HAP-1 (cell line): ENCODE results near the gene MYH14.

ENCODE experiments used
- DNase-seq, 2 experiments: peaks; one replicate each; pipeline ENCODE4 v3.0.0-alpha.2; 2016 to 2020; ENCODE audit warnings: low spot score in 2 of 2
- H3K27me3 ChIP-seq: fragments of 250-450 bp; sonication (Bioruptor Pico); 2 replicates; pipeline ENCODE4 v1.5.1; 2020; ENCODE audit warnings: low read depth, mild to moderate bottlenecking, moderate library complexity
- H3K36me3 ChIP-seq: fragments of 250-450 bp; sonication (Bioruptor Pico); replicated peaks from 2 replicates; pipeline ENCODE4 v1.5.1; 2020; ENCODE audit warnings: mild to moderate bottlenecking
- H3K4me1 ChIP-seq: fragments of 250-450 bp; sonication (Bioruptor Pico); 2 replicates; pipeline ENCODE4 v1.5.1; 2020; ENCODE audit warnings: mild to moderate bottlenecking
- H3K4me3 ChIP-seq: fragments of 250-450 bp; sonication (Bioruptor Pico); 2 replicates; pipeline ENCODE4 v1.5.1; 2020; ENCODE audit warnings: mild to moderate bottlenecking, moderate library complexity
- H3K9me3 ChIP-seq: fragments of 250-450 bp; sonication (Bioruptor Pico); 2 replicates; pipeline ENCODE4 v1.5.1; 2020; ENCODE audit warnings: mild to moderate bottlenecking, moderate library complexity
- in situ Hi-C: fragments of 300-500 bp; cut with MboI; formaldehyde crosslinking; loops from 3 replicates; pipeline ENCODE4 v1.14.3; 2020; ENCODE audit warnings: low sequenced_read_pairs, inconsistent platforms, mixed read lengths

Gene MYH14

DNA sequence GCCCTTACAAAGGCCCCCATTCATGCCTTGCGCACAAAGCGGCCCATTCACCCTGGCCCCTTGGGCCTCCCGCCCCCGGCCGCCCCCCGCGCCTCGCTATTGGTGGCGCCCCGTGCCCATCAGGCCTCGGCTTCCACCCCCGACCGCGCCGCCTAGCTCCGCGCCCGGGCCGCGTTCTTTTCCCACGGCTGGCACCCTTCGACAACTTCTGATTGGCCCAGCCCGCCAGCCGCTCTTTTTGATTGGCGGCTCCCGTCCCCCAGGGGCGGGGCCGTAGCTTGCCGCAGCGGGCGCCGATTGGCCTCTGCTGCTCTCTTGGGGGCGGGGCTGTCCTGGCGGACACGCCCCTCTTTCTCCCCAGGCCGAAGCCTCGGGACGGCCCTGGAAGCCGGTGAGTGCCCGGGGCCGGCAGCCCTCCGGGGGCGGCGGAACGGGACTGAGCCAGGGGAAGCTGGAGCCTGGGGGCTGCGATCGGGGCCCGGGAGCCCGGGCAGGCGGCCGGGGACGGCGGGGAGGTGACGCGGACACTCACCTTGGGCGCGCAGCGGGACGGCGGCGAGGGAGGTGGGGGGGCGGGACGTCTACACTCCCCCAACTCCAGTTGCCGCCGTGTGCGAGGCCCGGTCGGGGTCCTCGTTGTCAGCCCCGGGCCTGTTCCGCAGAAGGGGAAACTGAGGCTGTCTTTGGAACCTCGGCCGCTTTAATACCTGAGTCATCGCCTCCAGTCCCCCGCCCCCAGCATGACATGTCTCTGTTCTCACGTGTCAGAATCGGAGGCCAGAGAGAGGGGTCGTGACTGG lies at the start of gene MYH14:
Gene MYH14 (plus strand): TSS at position 342 of the 800 bp plus-strand sequence. CDS start 6,744 bp downstream, outside the sequence.
- no peaks in the 10 kb centered on the region for H3K9me3 ChIP-seq
- no peak within 1 kb of the TSS for H3K4me3 ChIP-seq
- H3K4me1 ChIP-seq, result no peaks in the 10 kb centered on the region
- H3K27me3 ChIP-seq, result no peaks in the 10 kb centered on the region
- peak in 1 of 2 experiments; percentile 42 for DNase-seq
- H3K36me3 ChIP-seq, result no peaks in the 10 kb centered on the region
- in situ Hi-C loops, result no loop called here

GRCh38 chr19:50154529-50154928 lies 48.9 kb upstream of the MYH14 start:
- in situ Hi-C loops, result no loop called here

GRCh38 chr19:50155520-50156109 lies 47.8 kb upstream of the MYH14 start:
- no peaks in the 10 kb centered on the region for H3K9me3 ChIP-seq
- H3K4me1 ChIP-seq, result no peaks in the 10 kb centered on the region
- H3K27me3 ChIP-seq, result no peaks in the 10 kb centered on the region
- H3K36me3 ChIP-seq, result no peaks in the 10 kb centered on the region
- peak in 1 of 2 experiments; percentile 10 for DNase-seq
- H3K4me3 ChIP-seq, result no peak overlapping the region
- in situ Hi-C loops, result no loop called here

More at GRCh38 chr19:50154529-50154928, 48.9 kb upstream of the MYH14 start:
- no peak overlapping the region for H3K4me3 ChIP-seq
- DNase-seq, result no peak
- H3K9me3 ChIP-seq, result no peaks in the 10 kb centered on the region
- H3K4me1 ChIP-seq, result no peaks in the 10 kb centered on the region
- H3K36me3 ChIP-seq, result no peaks in the 10 kb centered on the region
- no peaks in the 10 kb centered on the region for H3K27me3 ChIP-seq

DNA sequence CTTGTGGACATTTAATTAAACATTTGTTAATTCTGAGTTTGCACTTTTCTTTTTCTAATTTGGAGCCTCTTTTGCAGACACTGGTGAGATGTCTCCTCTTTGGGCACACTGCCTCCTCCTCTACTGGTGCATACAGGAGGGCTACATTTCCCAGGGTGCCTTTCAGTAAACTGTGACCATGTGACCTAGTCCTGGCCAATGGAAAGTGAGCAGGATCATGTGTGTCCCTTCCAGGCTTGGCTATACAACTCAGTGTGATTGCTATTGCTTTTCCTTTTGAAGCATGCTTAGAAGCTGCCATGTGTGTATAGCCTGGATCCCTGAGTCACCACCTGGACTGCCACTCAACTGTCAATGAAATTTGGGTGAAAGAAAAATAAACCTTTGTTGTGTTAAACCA lies 44.8 kb upstream of the MYH14 start:
- no peaks in the 10 kb centered on the region for H3K4me1 ChIP-seq
- no peaks in the 10 kb centered on the region for H3K36me3 ChIP-seq
- no peak for DNase-seq
- in situ Hi-C loops, result no loop called here
- no peaks in the 10 kb centered on the region for H3K9me3 ChIP-seq
- no peak overlapping the region for H3K4me3 ChIP-seq
- H3K27me3 ChIP-seq, result no peaks in the 10 kb centered on the region

DNA sequence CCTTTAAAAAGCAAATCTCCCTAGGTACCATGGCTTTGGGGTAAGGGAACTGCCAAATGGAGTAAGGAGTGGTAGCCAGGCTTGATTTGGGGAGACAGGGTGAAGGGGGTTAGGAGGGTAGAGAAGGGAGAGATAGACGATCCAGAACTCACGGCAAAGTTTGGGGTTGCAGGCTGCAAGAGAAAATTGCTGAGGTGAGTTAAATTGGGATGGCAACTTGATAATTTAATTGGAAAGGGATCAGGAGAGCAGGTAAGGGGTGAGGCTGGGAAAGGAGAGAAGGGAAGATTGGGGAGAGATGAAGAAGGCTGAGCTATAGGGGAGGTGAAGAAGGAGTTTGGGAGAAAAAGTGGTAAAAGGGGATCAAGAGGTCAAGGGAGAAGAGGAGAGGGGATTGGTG lies 44.3 kb upstream of the MYH14 start:
- H3K27me3 ChIP-seq, result no peaks in the 10 kb centered on the region
- no peaks in the 10 kb centered on the region for H3K36me3 ChIP-seq
- H3K4me3 ChIP-seq, result no peak overlapping the region
- in situ Hi-C loops, result no loop called here
- H3K4me1 ChIP-seq, result no peaks in the 10 kb centered on the region
- no peaks in the 10 kb centered on the region for H3K9me3 ChIP-seq
- DNase-seq, result no peak

DNA sequence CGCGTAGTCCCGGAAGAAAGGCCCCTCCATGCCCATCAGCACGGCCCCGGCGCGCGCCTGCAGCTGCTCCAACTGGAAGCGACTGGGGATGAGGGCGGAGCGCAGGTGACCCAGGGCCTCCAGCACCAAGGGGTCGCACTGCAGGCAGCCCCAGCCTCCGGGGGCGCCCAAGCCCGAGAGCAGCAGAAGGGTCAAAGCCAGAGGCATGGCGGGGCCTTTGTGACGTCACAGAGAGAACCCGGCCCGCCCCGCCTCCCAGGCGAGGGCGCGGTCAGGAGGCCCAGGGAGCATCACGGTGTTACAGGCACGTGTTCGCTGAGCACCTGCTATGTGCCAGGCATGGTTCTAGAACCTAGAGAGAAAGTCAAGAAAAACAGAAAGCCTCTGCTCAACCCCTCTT lies 40.4 kb upstream of the MYH14 start, which contains the start of gene IZUMO2:
Gene IZUMO2 (minus strand): TSS at position 294 of the 400 bp plus-strand sequence. CDS start 87 bp downstream, at position 207.
- in situ Hi-C loops, result no loop called here
- no peaks in the 10 kb centered on the region for H3K36me3 ChIP-seq
- H3K4me1 ChIP-seq, result no peaks in the 10 kb centered on the region
- DNase-seq, result no peak
- no peaks in the 10 kb centered on the region for H3K9me3 ChIP-seq
- H3K27me3 ChIP-seq, result no peaks in the 10 kb centered on the region
- H3K4me3 ChIP-seq, result no peak within 1 kb of the TSS

DNA sequence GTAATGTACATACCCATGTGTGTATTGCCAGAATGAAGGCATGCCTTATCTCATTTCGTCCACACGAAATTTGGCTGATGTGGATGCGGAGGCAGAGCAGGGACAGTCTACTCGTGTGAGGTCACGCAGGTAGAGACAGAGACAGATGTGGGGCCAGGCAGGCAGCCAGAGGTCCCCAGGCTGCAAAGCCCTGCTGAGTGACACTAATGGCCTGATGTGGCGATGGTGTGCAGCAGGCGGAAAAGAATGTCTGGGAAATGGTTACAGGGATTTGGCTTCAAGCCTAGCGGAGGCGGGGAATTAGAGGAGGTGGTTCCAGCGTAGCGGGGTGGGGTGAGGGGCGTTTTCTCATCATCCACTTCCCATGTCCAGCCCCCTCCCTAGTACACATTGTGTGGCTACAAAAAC lies 36.1 kb upstream of the MYH14 start:
- no peaks in the 10 kb centered on the region for H3K36me3 ChIP-seq
- H3K4me1 ChIP-seq, result no peaks in the 10 kb centered on the region
- in situ Hi-C loops, result no loop called here
- no peak for DNase-seq
- no peak overlapping the region for H3K4me3 ChIP-seq
- no peaks in the 10 kb centered on the region for H3K9me3 ChIP-seq
- no peaks in the 10 kb centered on the region for H3K27me3 ChIP-seq

DNA sequence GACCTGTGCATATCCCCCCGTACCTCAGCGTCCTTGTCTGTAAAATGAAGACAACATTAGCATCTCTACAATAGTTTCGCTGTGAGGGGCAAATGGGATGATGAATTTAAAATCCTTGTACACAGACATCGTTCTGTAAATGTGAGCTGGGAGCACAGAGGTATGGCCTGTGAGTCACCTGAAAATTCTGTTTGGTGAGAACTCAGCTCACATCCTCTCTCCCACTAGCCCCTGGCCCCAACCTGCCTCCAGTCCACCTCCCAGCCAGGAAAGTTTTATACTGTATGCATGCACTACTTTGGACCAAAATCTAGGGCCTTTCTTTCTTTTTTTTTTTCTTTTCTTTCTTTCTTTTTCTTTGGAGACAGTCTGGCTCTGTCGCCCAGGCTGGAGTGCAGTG lies 31.7 kb upstream of the MYH14 start:
- H3K27me3 ChIP-seq, result no peaks in the 10 kb centered on the region

GRCh38 chr19:50172726-50173125 lies 30.7 kb upstream of the MYH14 start:
- in situ Hi-C loops, result no loop called here
- Histone ChIP-seq H3K4me3 (no peak overlapping the region), H3K36me3 (no peaks in the 10 kb centered on the region), H3K27me3 (no peaks in the 10 kb centered on the region), H3K9me3 (no peaks in the 10 kb centered on the region), H3K4me1 (no peaks in the 10 kb centered on the region)
- DNase-seq, result no peak

More for the DNA sequence above, 31.7 kb upstream of the MYH14 start:
- in situ Hi-C loops, result no loop called here
- Histone ChIP-seq H3K4me3 (no peak overlapping the region), H3K36me3 (no peaks in the 10 kb centered on the region), H3K9me3 (no peaks in the 10 kb centered on the region), H3K4me1 (no peaks in the 10 kb centered on the region)
- DNase-seq, result no peak

DNA sequence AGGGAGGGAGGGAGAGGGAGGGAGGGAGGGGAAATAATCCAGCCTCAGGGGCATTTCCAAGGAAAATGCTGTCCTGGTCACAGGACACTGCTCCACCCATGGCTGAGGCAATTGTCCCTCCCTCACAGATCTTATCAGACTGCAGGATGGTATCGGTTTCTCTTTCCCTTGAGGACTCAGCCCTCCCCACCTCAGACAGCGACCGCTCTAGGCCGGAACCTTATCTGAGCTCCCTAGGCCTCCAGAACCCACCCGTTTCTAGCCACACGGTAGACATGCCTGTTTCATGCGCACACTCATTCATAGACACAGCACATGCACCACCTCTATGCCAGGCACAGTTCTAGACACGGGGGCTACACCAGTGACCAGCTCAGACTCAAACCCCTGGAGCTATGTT lies 30.3 kb upstream of the MYH14 start:
- in situ Hi-C loops, result no loop called here
- DNase-seq, result no peak
- no peak overlapping the region for H3K4me3 ChIP-seq

DNA sequence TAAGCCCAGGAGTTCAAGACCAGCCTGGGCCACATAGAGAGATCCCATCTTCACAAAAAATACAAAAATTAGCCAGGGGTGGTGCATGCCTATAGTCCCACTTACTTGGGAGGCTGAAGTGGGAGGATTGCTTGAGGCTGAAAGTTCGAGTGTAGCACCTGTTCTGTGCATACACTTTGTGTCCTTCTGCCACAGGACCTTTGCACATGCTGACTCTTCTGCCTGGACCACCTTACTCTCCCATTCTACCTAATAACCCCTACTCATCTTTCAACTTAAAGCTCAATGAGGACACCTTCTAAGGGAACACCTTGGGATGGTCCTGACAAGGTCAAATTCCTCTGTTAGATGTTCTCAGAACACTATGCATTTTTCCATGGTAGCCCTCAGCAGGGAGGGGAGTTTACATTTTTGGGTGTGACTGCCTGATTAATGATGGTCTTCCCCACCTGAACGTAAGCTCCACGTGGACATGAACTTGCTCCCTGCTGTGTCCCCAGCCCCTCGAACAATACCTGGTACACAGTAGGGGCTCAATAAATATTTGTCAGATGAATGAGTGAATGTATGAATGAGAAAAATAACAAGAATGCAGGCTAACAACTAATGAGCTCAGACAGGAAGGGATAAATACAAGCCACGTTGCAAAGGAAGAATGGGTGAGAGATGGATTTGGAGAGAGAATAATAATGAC lies 29.2 kb upstream of the MYH14 start:
- in situ Hi-C loops, result no loop called here
- no peak overlapping the region for H3K4me3 ChIP-seq
- no peaks in the 10 kb centered on the region for H3K36me3 ChIP-seq
- H3K27me3 ChIP-seq, result no peaks in the 10 kb centered on the region
- DNase-seq, result no peak
- no peaks in the 10 kb centered on the region for H3K4me1 ChIP-seq
- no peaks in the 10 kb centered on the region for H3K9me3 ChIP-seq

More for the DNA sequence above, 30.3 kb upstream of the MYH14 start:
- no peaks in the 10 kb centered on the region for H3K27me3 ChIP-seq
- no peaks in the 10 kb centered on the region for H3K9me3 ChIP-seq
- no peaks in the 10 kb centered on the region for H3K36me3 ChIP-seq
- no peaks in the 10 kb centered on the region for H3K4me1 ChIP-seq

- H3K27me3 ChIP-seq, result no peaks in the 10 kb centered on the region
These were observed 27.5 kb upstream of the MYH14 start for GRCh38 chr19:50175924-50176323.

DNA sequence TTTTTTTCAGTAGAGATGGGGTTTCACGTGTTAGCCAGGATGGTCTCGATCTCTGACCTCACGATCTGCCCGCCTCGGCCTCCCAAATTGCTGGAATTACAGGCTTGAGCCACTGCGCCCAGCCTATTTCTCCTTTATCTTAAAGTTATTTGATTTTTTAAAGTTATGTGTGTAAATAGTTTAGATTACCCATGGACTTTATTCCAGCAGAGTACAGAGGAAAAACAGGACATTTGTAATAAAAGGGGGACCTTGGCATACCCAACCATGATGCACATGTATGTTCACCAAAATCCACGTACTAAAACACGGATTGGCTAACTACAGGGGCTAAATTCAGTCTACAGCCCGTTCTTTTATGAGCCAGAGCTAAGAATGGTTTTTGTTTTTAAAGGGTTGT lies 26.6 kb upstream of the MYH14 start:
- Histone ChIP-seq H3K27me3 (no peaks in the 10 kb centered on the region), H3K36me3 (no peaks in the 10 kb centered on the region), H3K4me1 (no peaks in the 10 kb centered on the region), H3K4me3 (no peak overlapping the region), H3K9me3 (no peaks in the 10 kb centered on the region)
- in situ Hi-C loops, result no loop called here
- DNase-seq, result no peak

More at GRCh38 chr19:50175924-50176323, 27.5 kb upstream of the MYH14 start:
- H3K4me1 ChIP-seq, result no peaks in the 10 kb centered on the region
- H3K9me3 ChIP-seq, result no peaks in the 10 kb centered on the region
- DNase-seq, result no peak
- in situ Hi-C loops, result no loop called here
- H3K36me3 ChIP-seq, result no peaks in the 10 kb centered on the region
- H3K4me3 ChIP-seq, result no peak overlapping the region

- in situ Hi-C loops, result no loop called here
- Histone ChIP-seq H3K4me1 (no peaks in the 10 kb centered on the region), H3K27me3 (no peaks in the 10 kb centered on the region), H3K9me3 (no peaks in the 10 kb centered on the region), H3K4me3 (no peak overlapping the region), H3K36me3 (no peaks in the 10 kb centered on the region)
- DNase-seq, result no peak
These were observed 25.1 kb upstream of the MYH14 start for GRCh38 chr19:50178320-50178719.
